HUES48 (cell line): ENCODE results near the gene FLNB.

Source experiments
- H3K27ac ChIP-seq: one replicate; pipeline ENCODE4 v1.7.0; 2013; ENCODE audit warnings: low read depth, low read length, inconsistent platforms
- H3K27me3 ChIP-seq: 2 replicates; pipeline ENCODE4 v1.6.1; 2013; ENCODE audit warnings: mild to moderate bottlenecking, low read length; ENCODE audit not compliant: control insufficient read depth, insufficient read depth
- H3K36me3 ChIP-seq: 2 replicates; pipeline ENCODE4 v1.6.1; 2013; ENCODE audit warnings: low read length; ENCODE audit not compliant: control insufficient read depth, insufficient read depth
- H3K4me1 ChIP-seq: 2 replicates; pipeline ENCODE4 v1.6.1; 2013; ENCODE audit warnings: mild to moderate bottlenecking, low read length; ENCODE audit not compliant: control insufficient read depth, insufficient read depth
- H3K4me3 ChIP-seq: 2 replicates; pipeline ENCODE4 v1.5.1; 2013; ENCODE audit warnings: mild to moderate bottlenecking, low read depth, low read length
- H3K9ac ChIP-seq: 2 replicates; pipeline ENCODE4 v1.6.1; 2013; ENCODE audit warnings: mild to moderate bottlenecking, low read depth, low read length, moderate library complexity
- H3K9me3 ChIP-seq: 2 replicates; pipeline ENCODE4 v1.6.1; 2013; ENCODE audit warnings: low read length; ENCODE audit not compliant: control insufficient read depth, insufficient read depth

FLNB gene

GRCh38 chr3:58062472-58062871 lies 54.2 kb downstream of the FLNB start:
- Histone ChIP-seq H3K4me3 (no peak overlapping the region), H3K9me3 (no peaks in the 10 kb centered on the region), H3K9ac (no peak overlapping the region), H3K36me3 (no peaks in the 10 kb centered on the region), H3K4me1 (peaks cover 61% of the 10 kb centered on the region), H3K27me3 (no peaks in the 10 kb centered on the region), H3K27ac (no peak overlapping the region)

DNA sequence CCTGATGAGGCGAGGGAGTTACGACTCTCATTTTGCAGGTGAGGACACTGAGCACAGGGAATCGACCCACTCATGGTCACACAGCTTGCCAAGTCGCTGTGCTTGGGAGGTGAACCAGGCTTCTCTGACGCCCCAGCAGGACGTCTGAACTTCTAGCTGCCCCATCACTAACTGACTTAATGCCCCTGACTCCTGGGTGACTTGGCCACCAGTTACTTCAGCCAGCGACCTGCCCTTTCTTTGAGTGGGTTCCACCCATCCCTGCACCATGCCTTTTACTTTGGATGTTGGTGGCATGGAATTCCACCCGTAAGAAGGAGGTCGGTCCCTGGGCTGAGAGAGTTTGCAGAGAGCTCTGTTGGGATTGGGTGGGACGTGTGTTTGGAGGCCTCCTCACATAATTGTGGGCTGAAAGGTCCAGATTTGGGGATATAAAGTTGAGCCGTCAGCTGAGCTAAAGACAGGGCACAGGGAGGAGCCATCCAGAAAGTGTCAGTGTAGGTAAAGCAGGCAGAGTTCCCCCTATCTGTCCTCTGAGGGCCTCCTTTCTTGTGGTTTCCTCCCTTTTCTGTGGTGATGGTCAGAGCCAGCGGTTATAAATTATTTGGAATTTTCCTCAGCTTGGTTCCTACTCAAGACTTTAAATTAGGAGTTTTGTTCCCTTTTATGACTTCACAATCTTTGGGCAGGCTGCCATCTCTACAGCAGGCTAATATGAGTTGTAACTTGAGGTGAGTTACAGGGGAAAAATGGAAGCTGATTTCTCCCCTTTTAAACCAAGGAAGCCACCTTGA lies 55.0 kb downstream of the FLNB start:
- Histone ChIP-seq H3K9me3 (no peaks in the 10 kb centered on the region), H3K9ac (0 out of 2 replicates have a peak overlapping the region, but pooled peaks have one; percentile 6), H3K27me3 (no peaks in the 10 kb centered on the region), H3K4me1 (peaks cover 61% of the 10 kb centered on the region), H3K4me3 (no peak overlapping the region), H3K36me3 (no peaks in the 10 kb centered on the region), H3K27ac (peak overlapping the region; percentile 34)

DNA sequence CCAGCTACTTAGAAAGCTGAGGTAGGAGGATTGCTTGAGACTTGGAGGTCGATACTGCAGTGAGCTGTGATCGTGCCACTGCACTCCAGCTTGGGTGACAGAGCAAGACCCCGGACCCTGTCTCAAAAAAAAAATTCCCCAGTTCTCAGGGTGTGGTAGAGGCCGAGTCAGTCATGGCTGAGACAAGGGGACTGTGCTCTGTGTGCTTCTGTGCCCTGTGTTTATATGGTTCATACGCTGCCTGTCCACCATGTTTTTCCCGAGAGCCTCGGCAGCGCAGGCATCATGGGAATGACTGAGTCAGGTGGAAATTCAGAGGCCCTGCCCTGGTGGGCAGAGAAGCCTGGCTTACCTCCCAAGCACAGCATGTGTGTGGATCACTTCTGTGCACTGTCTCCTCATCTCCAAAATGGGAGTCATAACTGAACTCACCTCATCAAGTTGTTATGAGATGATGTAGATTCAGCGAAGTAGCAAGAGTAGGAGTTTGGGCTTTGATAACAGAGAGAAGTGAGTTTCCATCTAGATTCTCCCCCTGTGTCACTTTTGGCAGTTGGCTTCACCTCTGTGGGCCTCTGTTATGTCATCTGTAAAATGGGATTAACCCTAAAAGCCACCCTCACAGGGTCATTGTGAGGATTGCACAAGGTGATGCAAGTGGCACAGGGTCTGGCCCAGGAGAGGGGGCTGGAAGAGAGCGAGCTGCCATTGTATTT lies 56.9 kb downstream of the FLNB start:
- no peak overlapping the region for H3K4me3 ChIP-seq
- peaks cover 48% of the 10 kb centered on the region for H3K4me1 ChIP-seq
- H3K27me3 ChIP-seq = no peaks in the 10 kb centered on the region
- no peaks in the 10 kb centered on the region for H3K9me3 ChIP-seq
- no peaks in the 10 kb centered on the region for H3K36me3 ChIP-seq
- no peak overlapping the region for H3K9ac ChIP-seq
- no peak overlapping the region for H3K27ac ChIP-seq

DNA sequence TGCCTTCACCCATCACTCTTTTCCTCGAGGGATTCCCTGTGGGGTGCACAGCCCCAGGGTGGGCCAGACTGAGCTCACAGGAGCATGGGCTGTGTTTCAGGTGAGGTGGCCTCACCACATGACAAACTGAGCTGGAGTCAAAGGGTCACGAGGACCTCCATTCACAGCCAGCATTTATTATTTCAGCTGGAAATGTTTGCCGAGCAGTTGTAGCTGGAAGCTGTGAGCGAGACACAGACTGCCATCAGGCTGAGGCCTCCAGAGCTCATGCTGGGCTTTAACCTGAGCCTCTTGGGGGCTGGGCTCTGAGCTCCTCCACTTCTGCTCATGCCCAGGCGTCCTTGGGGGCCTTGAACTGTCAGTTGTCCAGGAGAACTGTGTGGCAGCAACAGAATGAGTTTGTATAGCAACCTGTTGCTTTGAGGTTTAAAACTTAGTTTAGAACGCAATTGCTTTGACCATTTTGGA lies 57.5 kb downstream of the FLNB start:
- Histone ChIP-seq H3K4me1 (peaks cover 45% of the 10 kb centered on the region), H3K27ac (peak overlapping the region; percentile 55), H3K27me3 (no peaks in the 10 kb centered on the region)

GRCh38 chr3:58066842-58067241 lies 58.6 kb downstream of the FLNB start:
- H3K27ac ChIP-seq = no peak overlapping the region

More for the DNA sequence above, 57.5 kb downstream of the FLNB start:
- no peaks in the 10 kb centered on the region for H3K36me3 ChIP-seq
- no peak overlapping the region for H3K9ac ChIP-seq
- H3K4me3 ChIP-seq = no peak overlapping the region
- H3K9me3 ChIP-seq = no peaks in the 10 kb centered on the region

GRCh38 chr3:58068122-58068809 lies 60.0 kb downstream of the FLNB start:
- Histone ChIP-seq H3K9ac (no peak overlapping the region), H3K27ac (no peak overlapping the region), H3K4me1 (peaks cover 26% of the 10 kb centered on the region), H3K36me3 (no peaks in the 10 kb centered on the region), H3K4me3 (no peak overlapping the region), H3K9me3 (no peaks in the 10 kb centered on the region), H3K27me3 (no peaks in the 10 kb centered on the region)

More at GRCh38 chr3:58066842-58067241, 58.6 kb downstream of the FLNB start:
- H3K4me1 ChIP-seq = peaks cover 41% of the 10 kb centered on the region
- H3K9me3 ChIP-seq = no peaks in the 10 kb centered on the region
- no peak overlapping the region for H3K4me3 ChIP-seq
- no peaks in the 10 kb centered on the region for H3K36me3 ChIP-seq
- no peak overlapping the region for H3K9ac ChIP-seq
- H3K27me3 ChIP-seq = no peaks in the 10 kb centered on the region

GRCh38 chr3:58071480-58071971 lies 63.3 kb downstream of the FLNB start:
- no peak overlapping the region for H3K4me3 ChIP-seq
- H3K9ac ChIP-seq = no peak overlapping the region
- H3K27ac ChIP-seq = no peak overlapping the region
- no peaks in the 10 kb centered on the region for H3K27me3 ChIP-seq
- peaks cover 6% of the 10 kb centered on the region; the same call in 1 of the 2 replicates for H3K4me1 ChIP-seq
- no peaks in the 10 kb centered on the region for H3K36me3 ChIP-seq
- no peaks in the 10 kb centered on the region for H3K9me3 ChIP-seq

- Histone ChIP-seq H3K9me3 (no peaks in the 10 kb centered on the region), H3K4me3 (no peak overlapping the region), H3K4me1 (peaks cover 6% of the 10 kb centered on the region; the same call in 1 of the 2 replicates), H3K36me3 (peaks cover 6% of the 10 kb centered on the region), H3K27me3 (no peaks in the 10 kb centered on the region), H3K27ac (no peak overlapping the region), H3K9ac (no peak overlapping the region)
Measured at GRCh38 chr3:58072052-58072762, 64.0 kb downstream of the FLNB start.

DNA sequence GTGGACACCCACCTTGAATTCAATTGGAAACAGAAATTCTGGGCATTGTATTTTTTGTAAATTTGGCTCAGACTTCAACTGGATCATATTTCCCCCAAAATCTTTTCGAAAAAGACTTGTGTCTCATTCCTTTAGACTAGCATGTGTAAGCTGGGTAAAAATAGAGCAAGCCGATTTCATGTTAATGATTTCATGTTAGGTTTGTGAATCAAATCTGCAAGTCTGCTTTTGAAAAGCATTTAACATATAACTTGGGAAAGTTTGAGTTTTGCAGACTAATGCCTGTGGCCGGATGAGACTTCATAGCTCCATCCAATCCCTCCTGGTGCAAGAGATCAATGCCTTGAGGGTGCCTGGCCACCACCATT lies 64.5 kb downstream of the FLNB start:
- H3K9ac ChIP-seq = no peak overlapping the region
- peaks cover 11% of the 10 kb centered on the region for H3K36me3 ChIP-seq
- H3K4me3 ChIP-seq = no peak overlapping the region
- no peaks in the 10 kb centered on the region for H3K27me3 ChIP-seq
- H3K27ac ChIP-seq = no peak overlapping the region
- H3K9me3 ChIP-seq = no peaks in the 10 kb centered on the region
- peaks cover 6% of the 10 kb centered on the region; the same call in 1 of the 2 replicates for H3K4me1 ChIP-seq

GRCh38 chr3:58073301-58074108 lies 65.3 kb downstream of the FLNB start:
- Histone ChIP-seq H3K9me3 (no peaks in the 10 kb centered on the region), H3K36me3 (peaks cover 19% of the 10 kb centered on the region), H3K27me3 (no peaks in the 10 kb centered on the region), H3K4me3 (no peak overlapping the region), H3K27ac (no peak overlapping the region), H3K9ac (no peak overlapping the region), H3K4me1 (peaks cover 6% of the 10 kb centered on the region; the same call in 1 of the 2 replicates)
